ENCODE data around the gene HBZ.

DNA sequence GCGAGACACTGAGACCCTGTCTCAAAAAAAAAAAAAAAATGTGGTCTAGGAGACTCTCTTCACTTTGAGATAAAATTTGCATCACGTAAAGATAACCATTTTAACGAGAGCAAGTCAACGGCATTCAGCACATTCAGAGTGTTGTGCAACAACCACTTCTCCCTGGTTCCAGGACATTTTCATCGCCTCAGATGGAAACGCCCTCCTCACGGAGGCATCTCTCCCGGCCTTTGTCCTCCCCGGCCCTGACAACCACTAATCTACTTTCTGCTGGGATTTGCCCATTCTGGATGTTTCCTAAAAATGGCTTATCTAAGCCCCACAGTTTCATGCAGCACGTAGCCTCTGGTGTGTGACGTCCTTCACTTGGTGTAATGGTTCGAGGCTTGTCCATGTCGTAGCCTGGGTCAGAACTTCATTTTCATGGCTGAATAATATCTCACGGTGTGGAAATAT is 7.6 kb upstream of the HBZ start:
- TF ChIP-seq, protein P1, sequence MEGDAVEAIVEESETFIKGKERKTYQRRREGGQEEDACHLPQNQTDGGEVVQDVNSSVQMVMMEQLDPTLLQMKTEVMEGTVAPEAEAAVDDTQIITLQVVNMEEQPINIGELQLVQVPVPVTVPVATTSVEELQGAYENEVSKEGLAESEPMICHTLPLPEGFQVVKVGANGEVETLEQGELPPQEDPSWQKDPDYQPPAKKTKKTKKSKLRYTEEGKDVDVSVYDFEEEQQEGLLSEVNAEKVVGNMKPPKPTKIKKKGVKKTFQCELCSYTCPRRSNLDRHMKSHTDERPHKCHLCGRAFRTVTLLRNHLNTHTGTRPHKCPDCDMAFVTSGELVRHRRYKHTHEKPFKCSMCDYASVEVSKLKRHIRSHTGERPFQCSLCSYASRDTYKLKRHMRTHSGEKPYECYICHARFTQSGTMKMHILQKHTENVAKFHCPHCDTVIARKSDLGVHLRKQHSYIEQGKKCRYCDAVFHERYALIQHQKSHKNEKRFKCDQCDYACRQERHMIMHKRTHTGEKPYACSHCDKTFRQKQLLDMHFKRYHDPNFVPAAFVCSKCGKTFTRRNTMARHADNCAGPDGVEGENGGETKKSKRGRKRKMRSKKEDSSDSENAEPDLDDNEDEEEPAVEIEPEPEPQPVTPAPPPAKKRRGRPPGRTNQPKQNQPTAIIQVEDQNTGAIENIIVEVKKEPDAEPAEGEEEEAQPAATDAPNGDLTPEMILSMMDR (IDR thresholded peaks at IDR 0.05) = no peak
- TF ChIP-seq POLR2A (IDR thresholded peaks at IDR 0.05) = no peak
